CD14-positive monocyte (primary cell): ENCODE measurements around the gene ZNF771. TPM values are rescaled to one million over a fixed set of nuclear protein-coding genes. Genes with fewer than 3 reads are reported as not detected.

Experiments used
- DNase-seq, 3 donors: peaks; one replicate each; pipeline ENCODE4 v3.0.0-alpha.2; 2011 to 2022
- H2AFZ ChIP-seq: 2 replicates; pipeline ENCODE4 v1.6.0; 2012; ENCODE audit warnings: mild to moderate bottlenecking, low read depth, low read length, inconsistent platforms; ENCODE audit not compliant: insufficient read depth, poor library complexity, severe bottlenecking
- H3K27ac ChIP-seq, 2 donors: 1 replicate in 1 of 2; 2 replicates in 1 of 2; pipeline ENCODE4 v1.5.1; 2012 to 2013; ENCODE audit warnings: low read length in 2 of 2, control low read depth in 1 of 2, inconsistent platforms in 1 of 2, low read depth in 1 of 2, mild to moderate bottlenecking in 1 of 2
- H3K27me3 ChIP-seq, 2 donors: one replicate each; pipeline versions ENCODE4 v1.6.0 to v1.6.1; 2011 to 2013; ENCODE audit warnings: low read length in 2 of 2; ENCODE audit not compliant: control insufficient read depth in 2 of 2, insufficient read depth in 2 of 2
- H3K36me3 ChIP-seq, 2 donors: replicated peaks in 1 of 2; 1 replicate in 1 of 2; 2 replicates in 1 of 2; pipeline versions ENCODE4 v1.5.1 to v1.6.1; 2012 to 2013; ENCODE audit warnings: low read length in 2 of 2, control low read depth in 1 of 2, inconsistent platforms in 1 of 2, mild to moderate bottlenecking in 1 of 2; ENCODE audit not compliant: insufficient read depth in 2 of 2, control insufficient read depth in 1 of 2
- H3K4me1 ChIP-seq, 2 donors: 1 replicate in 1 of 2; 2 replicates in 1 of 2; pipeline versions ENCODE4 v1.5.1 to v1.6.1; 2012 to 2013; ENCODE audit warnings: low read length in 2 of 2, control low read depth in 1 of 2, inconsistent platforms in 1 of 2, mild to moderate bottlenecking in 1 of 2, moderate library complexity in 1 of 2; ENCODE audit not compliant: insufficient read depth in 2 of 2, control insufficient read depth in 1 of 2
- H3K4me2 ChIP-seq: replicated peaks from 2 replicates; pipeline ENCODE3; 2012; ENCODE audit warnings: low read length, moderate library complexity, mild to moderate bottlenecking; ENCODE audit not compliant: poor library complexity, severe bottlenecking; ENCODE audit errors: extremely low read depth
- H3K4me3 ChIP-seq, 3 experiments: fragments of 200-600 bp in 1 of 3; sonication (generic) in 1 of 3; replicated peaks in 1 of 3; 1 replicate in 2 of 3; 2 replicates in 1 of 3; pipeline ENCODE4 v1.5.1; 2011 to 2013; ENCODE audit warnings: low read length in 3 of 3, mild to moderate bottlenecking in 3 of 3, control low read depth in 2 of 3, low read depth in 2 of 3, inconsistent platforms in 1 of 3, moderate library complexity in 1 of 3
- H3K79me2 ChIP-seq: 2 replicates; pipeline ENCODE4 v1.6.0; 2012; ENCODE audit warnings: mild to moderate bottlenecking, control low read depth, inconsistent platforms, low read length, moderate library complexity; ENCODE audit not compliant: insufficient read depth
- H3K9ac ChIP-seq: 2 replicates; pipeline ENCODE4 v1.6.0; 2017; ENCODE audit warnings: low read length, mild to moderate bottlenecking; ENCODE audit not compliant: insufficient read depth, poor library complexity, severe bottlenecking
- H3K9me3 ChIP-seq, 2 donors: replicated peaks in 1 of 2; 1 replicate in 1 of 2; 2 replicates in 1 of 2; pipeline versions ENCODE4 v1.5.1 to v1.6.1; 2012 to 2013; ENCODE audit warnings: low read length in 2 of 2, control low read depth in 1 of 2; ENCODE audit not compliant: control insufficient read depth in 1 of 2, insufficient read depth in 1 of 2
- H4K20me1 ChIP-seq: 2 replicates; pipeline ENCODE4 v1.6.0; 2012; ENCODE audit warnings: mild to moderate bottlenecking, low read length, control low read depth, moderate library complexity; ENCODE audit not compliant: insufficient read depth
- H3K27ac Mint-ChIP-seq, 7 donors: one replicate each; pipeline ENCODE4 v1.8.0; 2020; ENCODE audit warnings: mild to moderate bottlenecking in 7 of 7, mixed read lengths in 7 of 7, moderate library complexity in 6 of 7, inconsistent platforms in 2 of 7
- H3K27me3 Mint-ChIP-seq, 3 donors: one replicate each; pipeline ENCODE4 v1.8.0; 2021 to 2022; ENCODE audit warnings: low read depth in 3 of 3, mild to moderate bottlenecking in 3 of 3, mixed read lengths in 3 of 3, moderate library complexity in 3 of 3, inconsistent platforms in 1 of 3
- H3K36me3 Mint-ChIP-seq, 2 donors: one replicate each; pipeline ENCODE4 v1.8.0; 2020; ENCODE audit warnings: mixed read lengths in 2 of 2, inconsistent platforms in 1 of 2, mild to moderate bottlenecking in 1 of 2
- H3K4me1 Mint-ChIP-seq: one replicate; pipeline ENCODE4 v1.8.0; 2020; ENCODE audit warnings: mild to moderate bottlenecking, mixed read lengths
- H3K4me3 Mint-ChIP-seq, 2 donors: one replicate each; pipeline ENCODE4 v1.8.0; 2020; ENCODE audit warnings: mild to moderate bottlenecking in 2 of 2, mixed read lengths in 2 of 2, moderate library complexity in 1 of 2
- H3K9me3 Mint-ChIP-seq, 7 donors: one replicate each; pipeline ENCODE4 v1.8.0; 2020 to 2022; ENCODE audit warnings: mixed read lengths in 7 of 7, mild to moderate bottlenecking in 6 of 7, moderate library complexity in 6 of 7, inconsistent platforms in 2 of 7
- WGBS: methylation state at CpG from one replicate; pipeline ENCODE4 v1.1.5; 2013; ENCODE audit warnings: missing lambda C conversion rate; ENCODE audit not compliant: insufficient coverage; 5-methylcytosine and 5-hydroxymethylcytosine counted together
- intact Hi-C, 2 donors: fragments of 100-400 bp; cut with micrococcal nuclease; formaldehyde crosslinking; loops; one replicate each; pipeline versions ENCODE4 v1.15.0 to v1.15.1; 2023
- polyA plus RNA-seq, 3 donors: library from polyadenylated mRNA; depleted of rRNA in 1 of 3; unstranded in 2 of 3; stranded (reverse) in 1 of 3; fragments of 300-500 nt in 2 of 3; fragments of >200 nt in 1 of 3; fragmentation: Illumina TruSeq in 2 of 3; gene quantifications; 1 replicate in 2 of 3; 2 replicates in 1 of 3; pipeline ENCODE4 v1.2.3, GENCODE V29; 2012 to 2021
- TF ChIP-seq, protein P1 (sequence below): fragments of 200-600 bp; IDR thresholded peaks from one replicate; pipeline ENCODE4 v1.8.0; 2022; ENCODE audit warnings: antibody characterized with exemption, mild to moderate bottlenecking

ZNF771 gene
- polyA plus RNA-seq, 3 donors: 0.39 to 0.68 (median 0.51) TPM

DNA sequence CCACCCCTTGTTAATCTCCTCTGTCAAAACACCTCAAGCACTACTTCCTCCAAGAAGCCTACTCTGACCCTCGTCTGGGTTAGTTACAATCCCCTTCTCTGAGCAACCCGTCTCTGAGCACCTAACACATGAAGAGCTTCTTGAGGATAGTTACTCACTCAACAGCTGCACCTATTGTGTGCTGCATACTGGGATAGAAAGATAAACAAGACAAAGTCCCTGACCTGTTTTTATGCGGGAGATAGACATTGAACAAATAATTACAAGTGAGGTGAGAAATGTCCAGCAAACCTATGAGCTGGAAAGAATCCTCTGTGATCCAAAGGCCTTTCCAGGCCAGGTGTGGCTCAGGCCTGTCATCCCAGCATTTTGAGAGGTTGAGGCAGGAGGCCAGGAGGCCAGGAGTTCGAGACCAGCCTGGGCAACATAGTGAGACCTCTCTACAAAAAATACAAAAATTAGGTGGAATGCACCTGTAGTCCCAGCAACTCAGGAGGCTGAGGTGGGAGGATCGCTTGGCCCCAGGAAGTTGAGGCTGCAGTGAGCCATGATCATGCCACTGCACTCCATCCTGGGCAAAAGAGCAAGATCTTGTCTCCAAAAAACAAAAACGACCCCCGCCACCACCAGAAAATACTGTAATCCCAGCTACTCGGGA lies 5.5 kb upstream of the ZNF771 start:
- Histone ChIP-seq H3K27ac (no peak overlapping the region), H3K9me3 (no peaks in the 10 kb centered on the region), H3K4me3 (no peak overlapping the region), H3K79me2 (no peaks in the 10 kb centered on the region), H3K36me3 (no peaks in the 10 kb centered on the region), H3K9ac (no peak overlapping the region), H4K20me1 (no peaks in the 10 kb centered on the region), H2AFZ (no peak overlapping the region), H3K4me1 (peaks cover 22 to 32% of the 10 kb centered on the region in 2 donors), H3K4me2 (no peak overlapping the region), H3K27me3 (no peaks in the 10 kb centered on the region)
- TF ChIP-seq, protein P1, sequence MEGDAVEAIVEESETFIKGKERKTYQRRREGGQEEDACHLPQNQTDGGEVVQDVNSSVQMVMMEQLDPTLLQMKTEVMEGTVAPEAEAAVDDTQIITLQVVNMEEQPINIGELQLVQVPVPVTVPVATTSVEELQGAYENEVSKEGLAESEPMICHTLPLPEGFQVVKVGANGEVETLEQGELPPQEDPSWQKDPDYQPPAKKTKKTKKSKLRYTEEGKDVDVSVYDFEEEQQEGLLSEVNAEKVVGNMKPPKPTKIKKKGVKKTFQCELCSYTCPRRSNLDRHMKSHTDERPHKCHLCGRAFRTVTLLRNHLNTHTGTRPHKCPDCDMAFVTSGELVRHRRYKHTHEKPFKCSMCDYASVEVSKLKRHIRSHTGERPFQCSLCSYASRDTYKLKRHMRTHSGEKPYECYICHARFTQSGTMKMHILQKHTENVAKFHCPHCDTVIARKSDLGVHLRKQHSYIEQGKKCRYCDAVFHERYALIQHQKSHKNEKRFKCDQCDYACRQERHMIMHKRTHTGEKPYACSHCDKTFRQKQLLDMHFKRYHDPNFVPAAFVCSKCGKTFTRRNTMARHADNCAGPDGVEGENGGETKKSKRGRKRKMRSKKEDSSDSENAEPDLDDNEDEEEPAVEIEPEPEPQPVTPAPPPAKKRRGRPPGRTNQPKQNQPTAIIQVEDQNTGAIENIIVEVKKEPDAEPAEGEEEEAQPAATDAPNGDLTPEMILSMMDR: no peak
- Mint-ChIP-seq H3K9me3 (peaks cover 0 to 2% (median 0%) of the 10 kb centered on the region in 7 donors), H3K4me1 (peaks cover 29% of the 10 kb centered on the region), H3K4me3 (peak overlapping the region in 1 of 2 donors; percentile 45), H3K36me3 (peaks cover 5 to 13% of the 10 kb centered on the region in 2 donors), H3K27ac (no peak overlapping the region), H3K27me3 (peaks cover 1 to 16% (median 10%) of the 10 kb centered on the region in 3 donors)
- intact Hi-C loops: loop anchor here in 1 of 2 donors (10.0 kb wide), 1 partner anchor 47 kb away; the partner anchor contains the start of gene CD2BP2
- 97% methylated on average over 5 of the region's 8 CpGs for WGBS
- DNase-seq: no peak

DNA sequence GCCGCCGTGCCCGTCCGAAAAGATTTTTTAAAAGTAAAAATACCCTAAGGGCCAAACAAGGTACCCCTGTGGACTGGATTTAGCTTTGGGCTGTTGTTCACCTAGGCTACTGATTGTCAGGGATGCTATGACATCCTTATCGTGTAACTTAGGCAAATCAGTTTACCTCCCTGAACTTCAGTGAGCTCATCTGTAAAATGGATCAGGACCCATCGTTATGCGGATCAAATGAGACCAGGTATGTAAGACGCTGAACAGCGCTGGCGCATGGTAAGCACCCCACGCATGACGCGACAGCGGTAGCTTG lies 658 bp upstream of the ZNF771 start:
- Histone ChIP-seq H2AFZ (peak overlapping the region; percentile 91), H3K36me3 (peaks cover 0 to 2% of the 10 kb centered on the region in 2 donors), H4K20me1 (no peaks in the 10 kb centered on the region), H3K4me1 (peaks cover 24 to 40% of the 10 kb centered on the region in 2 donors), H3K79me2 (no peaks in the 10 kb centered on the region), H3K9me3 (no peaks in the 10 kb centered on the region), H3K4me2 (peak overlapping the region; percentile 85), H3K4me3 (peak overlapping the region; percentile 51 to 74 (median 58)), H3K9ac (peak overlapping the region; percentile 64), H3K27ac (no peak overlapping the region), H3K27me3 (no peaks in the 10 kb centered on the region)
- peaks cover 0 to 3% of the 10 kb centered on the region in 2 donors for H3K36me3 Mint-ChIP-seq
- DNase-seq: no peak
- peak overlapping the region; percentile 86 to 95 for H3K4me3 Mint-ChIP-seq
- TF ChIP-seq, protein P1: no peak
- H3K9me3 Mint-ChIP-seq: peaks cover 0 to 2% (median 0%) of the 10 kb centered on the region in 7 donors
- peaks cover 0 to 4% (median 3%) of the 10 kb centered on the region in 3 donors for H3K27me3 Mint-ChIP-seq
- H3K27ac Mint-ChIP-seq: peak overlapping the region in 5 of 7 donors; percentile 42 to 84 (median 65)
- intact Hi-C loops: loop anchor here (5.0 to 10.0 kb wide), 2 partner anchors 52 to 69 kb away; partner anchors contain the start of gene CD2BP2 (in 1 of the 2)
- WGBS: 24% methylated on average over 14 of the region's 14 CpGs
- H3K4me1 Mint-ChIP-seq: peaks cover 25% of the 10 kb centered on the region
